ENCODE measurements around the gene MBP. TPM values are rescaled to one million over a fixed set of nuclear protein-coding genes. Genes with fewer than 3 reads are reported as not detected.

Gene MBP
- total and polyA plus RNA-seq, 2 of the 4 experiments (the other 2 are of a cell fraction) = 0.72 to 0.90 TPM

DNA sequence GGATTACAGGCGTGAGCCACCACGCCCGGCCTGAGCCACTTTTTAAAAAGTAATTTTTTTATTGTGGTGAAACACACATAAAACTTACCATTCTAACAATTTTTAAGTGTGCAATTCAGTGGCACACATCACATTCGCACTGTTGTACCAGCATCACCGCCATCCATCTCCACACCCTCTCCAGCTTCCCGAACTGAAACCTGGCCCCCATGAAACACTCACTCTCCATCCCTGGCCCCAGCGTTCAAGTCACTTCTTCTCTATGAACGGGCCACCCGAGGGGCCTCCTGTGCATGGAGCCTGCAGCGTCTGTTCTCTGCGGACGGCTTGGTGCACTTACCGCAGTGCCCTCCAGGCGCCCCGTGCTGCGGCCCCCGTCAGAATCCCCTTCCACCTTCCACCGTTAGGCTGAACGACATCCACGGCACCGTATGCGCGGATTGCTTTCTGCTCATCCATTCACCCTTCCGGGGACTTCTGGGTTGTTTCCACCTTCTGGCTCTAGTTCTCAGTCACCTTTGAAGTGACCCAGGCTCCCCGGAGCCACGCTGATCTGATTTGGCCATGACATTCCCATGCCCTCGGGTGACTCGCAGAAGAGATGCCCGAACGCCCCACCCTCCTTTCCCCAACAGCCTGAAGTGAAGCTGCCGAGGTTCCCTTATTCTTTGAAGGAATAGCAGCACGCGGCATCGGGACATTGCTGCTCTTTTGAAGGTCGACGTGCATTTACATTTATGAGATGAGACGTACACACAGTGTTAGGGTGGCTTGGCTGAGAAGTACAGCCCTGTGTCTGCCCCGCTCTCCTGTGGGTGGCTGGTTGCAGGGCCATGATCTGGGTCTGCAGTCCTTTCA, 134.4 kb downstream of the MBP start (continued):
- TF ChIP-seq, protein P1, sequence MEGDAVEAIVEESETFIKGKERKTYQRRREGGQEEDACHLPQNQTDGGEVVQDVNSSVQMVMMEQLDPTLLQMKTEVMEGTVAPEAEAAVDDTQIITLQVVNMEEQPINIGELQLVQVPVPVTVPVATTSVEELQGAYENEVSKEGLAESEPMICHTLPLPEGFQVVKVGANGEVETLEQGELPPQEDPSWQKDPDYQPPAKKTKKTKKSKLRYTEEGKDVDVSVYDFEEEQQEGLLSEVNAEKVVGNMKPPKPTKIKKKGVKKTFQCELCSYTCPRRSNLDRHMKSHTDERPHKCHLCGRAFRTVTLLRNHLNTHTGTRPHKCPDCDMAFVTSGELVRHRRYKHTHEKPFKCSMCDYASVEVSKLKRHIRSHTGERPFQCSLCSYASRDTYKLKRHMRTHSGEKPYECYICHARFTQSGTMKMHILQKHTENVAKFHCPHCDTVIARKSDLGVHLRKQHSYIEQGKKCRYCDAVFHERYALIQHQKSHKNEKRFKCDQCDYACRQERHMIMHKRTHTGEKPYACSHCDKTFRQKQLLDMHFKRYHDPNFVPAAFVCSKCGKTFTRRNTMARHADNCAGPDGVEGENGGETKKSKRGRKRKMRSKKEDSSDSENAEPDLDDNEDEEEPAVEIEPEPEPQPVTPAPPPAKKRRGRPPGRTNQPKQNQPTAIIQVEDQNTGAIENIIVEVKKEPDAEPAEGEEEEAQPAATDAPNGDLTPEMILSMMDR (conservative IDR thresholded peaks at IDR 0.05; ENCODE audit: low read depth, low read length) = no peak

- ChIA-PET CTCF (interaction anchor here (0.6 to 2.4 kb wide), 2 partner anchors 197 to 215 kb away, joined by 3 to 12 read pairs; no protein-coding TSS in a partner anchor), POLR2A (ENCODE audit: unreplicated experiment) (no interaction called here)
- Histone ChIP-seq H3K9ac (ENCODE audit: low read depth, low read length) (no peak overlapping the region), H3K27ac (ENCODE audit: insufficient read depth, low read length) (no peak overlapping the region), H3K9me1 (ENCODE audit: insufficient read depth, low read length) (no peaks in the 10 kb centered on the region), H2BK15ac (ENCODE audit: low read depth, low read length) (no peak overlapping the region), H3K14ac (replicated peaks; ENCODE audit: low read depth, low read length) (no peak overlapping the region), H3K9me3 (ENCODE audit: control insufficient read depth, insufficient read depth, low read length) (no peaks in the 10 kb centered on the region), H4K5ac (ENCODE audit: low read depth, low read length) (no peak overlapping the region), H3K18ac (ENCODE audit: low read depth, low read length) (no peak overlapping the region), H4K91ac (ENCODE audit: insufficient read depth, low read depth, low read length) (no peak overlapping the region), H3K79me1 (ENCODE audit: low read depth in 1 of 2, low read length in 2 of 2) (no peaks in the 10 kb centered on the region), H2BK5ac (ENCODE audit: low read depth, low read length, poor library complexity, severe bottlenecking) (no peak overlapping the region), H2AK5ac (ENCODE audit: low read depth, low read length) (no peak overlapping the region), H2BK120ac (ENCODE audit: low read depth, low read length) (no peak overlapping the region), H3K56ac (ENCODE audit: extremely low read depth, insufficient read depth, low read length) (no peak overlapping the region), H3K4me1 (ENCODE audit: control insufficient read depth, insufficient read depth, low read length) (no peaks in the 10 kb centered on the region), H3K4me3 (ENCODE audit: insufficient read depth, low read depth, low read length) (no peak overlapping the region), H3K27me3 (ENCODE audit: control insufficient read depth, insufficient read depth, low read length) (peaks cover 2% of the 10 kb centered on the region), H3K36me3 (ENCODE audit: control insufficient read depth, insufficient read depth, low read length) (no peaks in the 10 kb centered on the region), H3K4ac (ENCODE audit: low read depth, low read length) (no peak overlapping the region), H3K4me2 (ENCODE audit: low read depth, low read length) (no peak overlapping the region), H2AFZ (replicated peaks; ENCODE audit: low read length, poor library complexity) (no peak overlapping the region), H3K23ac (ENCODE audit: low read depth, low read length) (no peak overlapping the region), H4K20me1 (ENCODE audit: insufficient read depth, low read length) (no peaks in the 10 kb centered on the region), H4K8ac (ENCODE audit: low read depth in 2 of 2, low read length in 2 of 2) (no peak overlapping the region), H2AK9ac (replicated peaks; ENCODE audit: low read depth, low read length, poor library complexity) (no peak overlapping the region), H2BK20ac (ENCODE audit: low read depth, low read length) (no peak overlapping the region)
- TF ChIP-seq CHD1 (IDR thresholded peaks at IDR 0.05; ENCODE audit: low read depth, low read length) = no peak
- TF ChIP-seq, protein P1 (conservative IDR thresholded peaks at IDR 0.05; ENCODE audit: low read depth, low read length) = no peak
- no peak for TF ChIP-seq BHLHE40 (IDR thresholded peaks at IDR 0.05; ENCODE audit: low read depth, low read length)
- no peak for TF ChIP-seq FOS (IDR thresholded peaks at IDR 0.05; ENCODE audit: low read depth, low read length)
- no peak for TF ChIP-seq RAD21 (IDR thresholded peaks at IDR 0.05; ENCODE audit: low read length)
- TF ChIP-seq CEBPB (IDR thresholded peaks at IDR 0.05; ENCODE audit: low read depth, low read length) = no peak
- no peak for TF ChIP-seq RCOR1 (IDR thresholded peaks at IDR 0.05; ENCODE audit: insufficient replicate concordance, low read length)
- no peak for TF ChIP-seq POLR2A (IDR thresholded peaks at IDR 0.05; ENCODE audit: low read depth, low read length)
- no peak for TF ChIP-seq RFX5 (IDR thresholded peaks at IDR 0.05; ENCODE audit: low read depth, low read length)
- no peak for TF ChIP-seq MAFK (IDR thresholded peaks at IDR 0.05; ENCODE audit: low read depth, low read length)
- no TSS peak for BruUV-seq (replicated peaks)
- dilution Hi-C loops (cut with HindIII; ENCODE audit: low sequenced_read_pairs, unreplicated experiment) (no loop called here), intact Hi-C loops (cut with micrococcal nuclease) (no loop called here), in situ Hi-C loops (cut with MboI; ENCODE audit: low sequenced_read_pairs) (no loop called here)
- WGBS, 2 experiments (ENCODE audit: extremely low coverage in 2 of 2, insufficient read length in 1 of 2) = 52% methylated on average over 3 of the region's 7 CpGs; no CpG with 5 or more reads in 1 of the 2 experiments
- ATAC-seq (ENCODE audit: low read depth) (no peak), DNase-seq (no peak)
Observed at GRCh38 chr18:76996429-76996828, 136.2 kb downstream of the MBP start.

Measured in IMR-90 (cell line).